Measurements from ENCODE around the gene HEBP1. TPM values are rescaled to one million over a fixed set of nuclear protein-coding genes. Genes with fewer than 3 reads are reported as not detected.

HEBP1 gene
- total RNA-seq, 1 donor from 2014 or later: 28.9 TPM

DNA sequence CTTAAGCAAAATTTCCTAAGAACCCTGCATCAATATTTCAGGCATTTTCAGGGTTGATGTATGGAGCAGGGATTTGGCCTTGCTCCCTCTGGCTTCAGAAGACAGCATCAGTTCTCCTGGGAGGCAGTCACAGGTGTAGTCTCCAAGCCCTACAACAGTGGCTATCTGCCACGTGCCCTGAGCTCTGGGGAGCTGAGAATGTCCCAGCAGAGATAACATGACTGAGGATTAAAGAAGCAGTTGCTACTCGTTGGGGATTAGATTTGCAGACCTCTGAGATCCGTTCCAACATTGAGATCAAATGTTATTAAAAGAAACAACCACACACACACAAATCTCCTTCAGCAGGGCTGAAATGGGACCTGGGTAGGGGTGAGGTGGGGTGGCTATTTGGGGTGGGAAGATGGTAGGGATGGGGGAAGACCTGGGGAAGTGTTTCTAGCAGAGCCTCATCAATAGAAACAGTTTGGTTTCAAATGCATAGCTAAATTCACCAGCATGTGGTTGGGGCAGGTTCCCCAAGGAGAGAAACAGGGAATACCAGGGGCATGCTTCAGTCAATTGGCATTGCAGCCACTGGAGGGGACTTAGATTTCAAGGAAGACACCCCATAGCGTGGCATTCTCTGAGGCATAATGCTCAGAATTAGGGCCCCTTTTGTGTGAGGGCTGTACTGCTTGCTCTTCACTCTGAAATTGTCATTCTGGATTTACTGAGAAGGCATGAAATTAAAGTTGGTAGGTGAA lies 28.9 kb upstream of the HEBP1 start:
- Histone ChIP-seq H3K27me3 (ENCODE audit: insufficient read depth, low read length) (peaks cover 2% of the 10 kb centered on the region), H3K4me1 (ENCODE audit: insufficient read depth, low read length) (no peaks in the 10 kb centered on the region), H3K4me3 (ENCODE audit: insufficient read depth, low read depth, low read length) (no peak overlapping the region), H3K4me2 (ENCODE audit: low read length) (no peak overlapping the region), H2AFZ (ENCODE audit: low read depth, low read length) (no peak overlapping the region), H3K9ac (ENCODE audit: low read length) (no peak overlapping the region), H3K36me3 (ENCODE audit: insufficient read depth, low read length) (no peaks in the 10 kb centered on the region), H3K27ac (ENCODE audit: low read depth, low read length) (no peak overlapping the region), H4K20me1 (ENCODE audit: insufficient read depth, low read length) (no peaks in the 10 kb centered on the region), H3K9me3 (ENCODE audit: insufficient read depth, low read depth, low read length) (no peaks in the 10 kb centered on the region), H3K79me2 (ENCODE audit: insufficient read depth, low read length) (no peaks in the 10 kb centered on the region)
- no peak overlapping the region for H3K27ac Mint-ChIP-seq (ENCODE audit: unreplicated experiment)
- H3K9me3 Mint-ChIP-seq (ENCODE audit: unreplicated experiment): no peaks in the 10 kb centered on the region
- no peak overlapping the region for H3K4me3 Mint-ChIP-seq (ENCODE audit: unreplicated experiment)
- no peaks in the 10 kb centered on the region for H3K4me1 Mint-ChIP-seq (ENCODE audit: low read depth, unreplicated experiment)
- peaks cover 3% of the 10 kb centered on the region for H3K27me3 Mint-ChIP-seq (ENCODE audit: low read depth, unreplicated experiment)
- FAIRE-seq (no peak), DNase-seq (ENCODE audit: low read depth) (no peak)
- no peak for TF ChIP-seq EZH2 (IDR thresholded peaks at IDR 0.05; ENCODE audit: insufficient read depth, low read length)
- TF ChIP-seq, protein P1, sequence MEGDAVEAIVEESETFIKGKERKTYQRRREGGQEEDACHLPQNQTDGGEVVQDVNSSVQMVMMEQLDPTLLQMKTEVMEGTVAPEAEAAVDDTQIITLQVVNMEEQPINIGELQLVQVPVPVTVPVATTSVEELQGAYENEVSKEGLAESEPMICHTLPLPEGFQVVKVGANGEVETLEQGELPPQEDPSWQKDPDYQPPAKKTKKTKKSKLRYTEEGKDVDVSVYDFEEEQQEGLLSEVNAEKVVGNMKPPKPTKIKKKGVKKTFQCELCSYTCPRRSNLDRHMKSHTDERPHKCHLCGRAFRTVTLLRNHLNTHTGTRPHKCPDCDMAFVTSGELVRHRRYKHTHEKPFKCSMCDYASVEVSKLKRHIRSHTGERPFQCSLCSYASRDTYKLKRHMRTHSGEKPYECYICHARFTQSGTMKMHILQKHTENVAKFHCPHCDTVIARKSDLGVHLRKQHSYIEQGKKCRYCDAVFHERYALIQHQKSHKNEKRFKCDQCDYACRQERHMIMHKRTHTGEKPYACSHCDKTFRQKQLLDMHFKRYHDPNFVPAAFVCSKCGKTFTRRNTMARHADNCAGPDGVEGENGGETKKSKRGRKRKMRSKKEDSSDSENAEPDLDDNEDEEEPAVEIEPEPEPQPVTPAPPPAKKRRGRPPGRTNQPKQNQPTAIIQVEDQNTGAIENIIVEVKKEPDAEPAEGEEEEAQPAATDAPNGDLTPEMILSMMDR (IDR thresholded peaks at IDR 0.05; ENCODE audit: insufficient read depth, low read depth, low read length): no peak
- no peaks in the 10 kb centered on the region for H3K36me3 Mint-ChIP-seq (ENCODE audit: low read depth, unreplicated experiment)

GRCh38 chr12:13027508-13027907 lies 27.4 kb upstream of the HEBP1 start:
- TF ChIP-seq EZH2 (IDR thresholded peaks at IDR 0.05; ENCODE audit: insufficient read depth, low read length): no peak
- TF ChIP-seq, protein P1 (IDR thresholded peaks at IDR 0.05; ENCODE audit: insufficient read depth, low read depth, low read length): no peak
- no peaks in the 10 kb centered on the region for H3K36me3 ChIP-seq (ENCODE audit: insufficient read depth, low read length)
- H3K9ac ChIP-seq (ENCODE audit: low read length): no peak overlapping the region
- FAIRE-seq (no peak), DNase-seq (ENCODE audit: low read depth) (no peak)
- H4K20me1 ChIP-seq (ENCODE audit: insufficient read depth, low read length): no peaks in the 10 kb centered on the region
- H3K4me2 ChIP-seq (ENCODE audit: low read length): no peak overlapping the region
- no peaks in the 10 kb centered on the region for H3K79me2 ChIP-seq (ENCODE audit: insufficient read depth, low read length)
- Mint-ChIP-seq H3K27ac (ENCODE audit: unreplicated experiment) (no peak overlapping the region), H3K9me3 (ENCODE audit: unreplicated experiment) (no peaks in the 10 kb centered on the region), H3K36me3 (ENCODE audit: low read depth, unreplicated experiment) (no peaks in the 10 kb centered on the region), H3K4me3 (ENCODE audit: unreplicated experiment) (no peak overlapping the region), H3K27me3 (ENCODE audit: low read depth, unreplicated experiment) (peaks cover 3% of the 10 kb centered on the region), H3K4me1 (ENCODE audit: low read depth, unreplicated experiment) (no peaks in the 10 kb centered on the region)
- no peaks in the 10 kb centered on the region for H3K9me3 ChIP-seq (ENCODE audit: insufficient read depth, low read depth, low read length)
- no peak overlapping the region for H3K4me3 ChIP-seq (ENCODE audit: insufficient read depth, low read depth, low read length)
- no peaks in the 10 kb centered on the region for H3K4me1 ChIP-seq (ENCODE audit: insufficient read depth, low read length)
- peaks cover 2% of the 10 kb centered on the region for H3K27me3 ChIP-seq (ENCODE audit: insufficient read depth, low read length)
- no peak overlapping the region for H2AFZ ChIP-seq (ENCODE audit: low read depth, low read length)
- no peak overlapping the region for H3K27ac ChIP-seq (ENCODE audit: low read depth, low read length)

- Histone ChIP-seq H3K27me3 (ENCODE audit: insufficient read depth, low read length) (peaks cover 2% of the 10 kb centered on the region), H3K4me3 (ENCODE audit: insufficient read depth, low read depth, low read length) (no peak overlapping the region), H3K9ac (ENCODE audit: low read length) (no peak overlapping the region), H3K27ac (ENCODE audit: low read depth, low read length) (no peak overlapping the region), H3K79me2 (ENCODE audit: insufficient read depth, low read length) (no peaks in the 10 kb centered on the region), H2AFZ (ENCODE audit: low read depth, low read length) (no peak overlapping the region), H3K9me3 (ENCODE audit: insufficient read depth, low read depth, low read length) (no peaks in the 10 kb centered on the region), H3K36me3 (ENCODE audit: insufficient read depth, low read length) (no peaks in the 10 kb centered on the region), H3K4me2 (ENCODE audit: low read length) (no peak overlapping the region), H4K20me1 (ENCODE audit: insufficient read depth, low read length) (no peaks in the 10 kb centered on the region), H3K4me1 (ENCODE audit: insufficient read depth, low read length) (no peaks in the 10 kb centered on the region)
- TF ChIP-seq, protein P1 (IDR thresholded peaks at IDR 0.05; ENCODE audit: insufficient read depth, low read depth, low read length): no peak
- no peak for TF ChIP-seq EZH2 (IDR thresholded peaks at IDR 0.05; ENCODE audit: insufficient read depth, low read length)
- Mint-ChIP-seq H3K4me3 (ENCODE audit: unreplicated experiment) (no peak overlapping the region), H3K36me3 (ENCODE audit: low read depth, unreplicated experiment) (no peaks in the 10 kb centered on the region), H3K4me1 (ENCODE audit: low read depth, unreplicated experiment) (no peaks in the 10 kb centered on the region), H3K9me3 (ENCODE audit: unreplicated experiment) (no peaks in the 10 kb centered on the region), H3K27ac (ENCODE audit: unreplicated experiment) (no peak overlapping the region), H3K27me3 (ENCODE audit: low read depth, unreplicated experiment) (peaks cover 3% of the 10 kb centered on the region)
- FAIRE-seq (no peak), DNase-seq (ENCODE audit: low read depth) (no peak)
Measured at GRCh38 chr12:13027032-13027431, 27.0 kb upstream of the HEBP1 start.

Measured in astrocyte (in vitro differentiated cells and primary cell).